Fibroblast of pulmonary artery (primary cell): ENCODE measurements around the gene OTOF.

Source experiments
- DNase-seq: peaks from one replicate; pipeline ENCODE4 v3.0.0-alpha.2; 2010; ENCODE audit warnings: low read depth
- H3K4me3 ChIP-seq: replicated peaks from 2 replicates; pipeline ENCODE4 v1.5.1; 2011; ENCODE audit warnings: low read depth, mild to moderate bottlenecking, control low read depth, low read length, moderate library complexity
- CTCF ChIP-seq: IDR thresholded peaks from 2 replicates; pipeline ENCODE4 v1.5.1; 2011; ENCODE audit warnings: mild to moderate bottlenecking, control low read depth, low read length, inconsistent platforms; ENCODE audit errors: missing control alignments

Gene OTOF

GRCh38 chr2:26456440-26457250, 21.3 kb downstream of the OTOF start:
- DNase-seq = no peak
- no peak overlapping the region for H3K4me3 ChIP-seq
- TF ChIP-seq CTCF = no peak

- H3K4me3 ChIP-seq = no peak overlapping the region
- TF ChIP-seq CTCF = no peak
- DNase-seq = no peak
Measured at GRCh38 chr2:26455670-26456439, 22.1 kb downstream of the OTOF start.

DNA sequence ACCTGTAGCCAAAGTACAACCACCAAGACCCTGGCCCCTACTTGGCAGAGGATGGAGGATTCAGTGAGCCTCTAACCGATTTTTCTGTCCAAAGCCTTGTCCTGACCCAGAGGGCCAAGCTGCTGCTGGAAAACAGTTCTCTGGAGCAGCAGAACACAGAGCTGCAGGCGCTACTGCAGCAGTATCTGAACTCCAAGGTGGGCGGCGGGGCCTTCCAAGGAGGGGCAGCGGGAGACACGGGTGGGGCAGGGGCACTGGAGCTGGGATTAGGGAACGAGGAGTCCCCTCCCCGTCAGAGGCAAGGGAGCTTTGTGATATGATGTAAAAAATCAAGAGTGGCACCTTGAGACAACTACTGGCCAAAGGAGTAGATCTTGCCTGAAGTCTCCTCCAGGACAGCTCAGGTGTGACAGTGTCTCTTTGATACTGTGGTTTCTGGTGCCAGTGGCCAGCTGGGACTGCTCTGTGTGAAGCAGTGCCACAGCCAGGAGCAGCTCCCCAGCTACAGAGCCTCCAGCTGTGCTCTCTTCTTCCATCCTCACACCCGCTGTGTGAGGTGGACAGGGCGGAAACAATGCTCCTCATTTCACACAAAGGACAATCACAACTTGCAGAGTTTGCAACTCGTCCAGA, 22.8 kb downstream of the OTOF start:
- no peak overlapping the region for H3K4me3 ChIP-seq
- TF ChIP-seq CTCF = no peak
- no peak for DNase-seq

DNA sequence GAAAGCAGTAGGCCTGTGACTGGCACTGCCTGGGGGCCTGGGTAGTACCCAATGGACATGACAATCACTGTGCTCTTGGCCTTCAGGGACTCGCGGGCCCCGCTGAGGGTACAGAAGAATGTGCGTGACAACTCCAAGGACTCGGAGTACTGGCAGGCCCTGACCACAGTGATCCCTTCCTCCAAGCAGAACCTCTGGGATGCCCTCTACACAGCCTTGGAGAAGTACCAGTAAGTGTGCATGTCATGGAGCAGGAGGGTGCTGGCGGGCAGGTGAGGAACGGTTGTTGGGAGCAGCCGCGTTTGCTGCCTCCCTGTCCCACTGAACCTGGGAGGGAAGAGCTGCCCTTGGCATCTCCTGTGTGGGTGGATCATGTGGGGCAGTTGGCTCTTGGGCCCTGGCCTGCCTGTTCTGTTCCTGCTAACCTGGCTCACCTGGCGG, 23.3 kb downstream of the OTOF start:
- no peak overlapping the region for H3K4me3 ChIP-seq
- no peak for TF ChIP-seq CTCF
- DNase-seq = no peak

GRCh38 chr2:26453421-26454329, 24.2 kb downstream of the OTOF start:
- no peak overlapping the region for H3K4me3 ChIP-seq
- no peak for DNase-seq
- TF ChIP-seq CTCF = no peak

- no peak overlapping the region for H3K4me3 ChIP-seq
- TF ChIP-seq CTCF = no peak
- no peak for DNase-seq
Measured at GRCh38 chr2:26451700-26452099, 26.2 kb downstream of the OTOF start.
